HepG2 (cell line): ENCODE measurements around the gene FAM114A2. TPM values are rescaled to one million over a fixed set of nuclear protein-coding genes. Genes with fewer than 3 reads are reported as not detected.

ENCODE experiments used
- ESRRA ChIP-seq: sonication (generic); formaldehyde crosslinking; IDR thresholded peaks from 2 replicates; pipeline ENCODE4 v1.5.1; 2020; ENCODE audit warnings: mild to moderate bottlenecking, low read depth, missing genetic modification reagents
- MATR3 ChIP-seq: sonication (generic); formaldehyde crosslinking; IDR thresholded peaks from 2 replicates; pipeline ENCODE4 v1.4.0; 2020; ENCODE audit warnings: missing genetic modification reagents
- RXRA ChIP-seq: sonication (generic); formaldehyde crosslinking; IDR thresholded peaks from 2 replicates; pipeline ENCODE4 v1.5.1; 2020; ENCODE audit warnings: missing genetic modification reagents
- ZNF432 ChIP-seq: sonication (generic); formaldehyde crosslinking; IDR thresholded peaks from 2 replicates; pipeline ENCODE4 v1.5.0; 2020; ENCODE audit warnings: missing genetic modification reagents, mild to moderate bottlenecking, borderline replicate concordance
- ZNF598 ChIP-seq: sonication (generic); formaldehyde crosslinking; IDR thresholded peaks from 2 replicates; pipeline ENCODE4 v1.5.1; 2020; ENCODE audit warnings: mild to moderate bottlenecking, missing genetic modification reagents, borderline replicate concordance
- polyA plus RNA-seq, 8 experiments: library from polyadenylated mRNA; depleted of rRNA in 3 of 8; stranded (reverse) in 7 of 8; unstranded in 1 of 8; fragments of >200 nt; fragmentation: Illumina TruSeq in 4 of 8; extraction: Trizol in 4 of 8; gene quantifications; 2 replicates each; pipeline versions ENCODE4 v1.2.1 to v1.2.3, GENCODE V29; 2011 to 2016; ENCODE audit warnings: low read depth in 4 of 8, missing spikeins in 1 of 8, mixed read lengths in 1 of 8; ENCODE audit not compliant: insufficient read depth in 1 of 8
- total RNA-seq, 5 experiments: library from RNA; depleted of rRNA; stranded (reverse); fragments of >200 nt; fragmentation: Illumina TruSeq; extraction: Trizol; gene quantifications; 2 replicates each; pipeline ENCODE4 v1.2.3, GENCODE V29; 2016; ENCODE audit warnings: low read depth in 1 of 5
- TF ChIP-seq, protein P1 (sequence below), 2 experiments: sonication (generic) in 1 of 2; formaldehyde crosslinking in 1 of 2; IDR thresholded peaks; 2 replicates each; pipeline versions ENCODE4 v1.6.1 to v1.9.0; 2014 to 2022; ENCODE audit warnings: antibody characterized with exemption in 1 of 2, borderline replicate concordance in 1 of 2, inconsistent platforms in 1 of 2, low read depth in 1 of 2, missing genetic modification reagents in 1 of 2
- TF ChIP-seq, protein P2 (sequence below): sonication (generic); formaldehyde crosslinking; IDR thresholded peaks from 2 replicates; pipeline ENCODE4 v1.8.1; 2022; ENCODE audit warnings: low read depth, mild to moderate bottlenecking, missing genetic modification reagents
- TF ChIP-seq, protein P3 (sequence below): sonication (generic); formaldehyde crosslinking; IDR thresholded peaks from 2 replicates; pipeline ENCODE4 v1.5.1; 2020; ENCODE audit warnings: mild to moderate bottlenecking, missing genetic modification reagents, moderate library complexity
- TF ChIP-seq, protein P4 (sequence below): sonication (generic); formaldehyde crosslinking; IDR thresholded peaks from 2 replicates; pipeline ENCODE4 v1.5.0; 2020; ENCODE audit warnings: missing genetic modification reagents
- TF ChIP-seq, protein P5 (sequence below): sonication (generic); formaldehyde crosslinking; IDR thresholded peaks from 2 replicates; pipeline ENCODE4 v1.4.0; 2020; ENCODE audit warnings: missing genetic modification reagents

The FAM114A2 gene
- total and polyA plus RNA-seq, 2 of the 13 experiments (the other 11 are each of a cell fraction or from before 2014, with no cell fraction given): 6.9 to 11.4 TPM

DNA sequence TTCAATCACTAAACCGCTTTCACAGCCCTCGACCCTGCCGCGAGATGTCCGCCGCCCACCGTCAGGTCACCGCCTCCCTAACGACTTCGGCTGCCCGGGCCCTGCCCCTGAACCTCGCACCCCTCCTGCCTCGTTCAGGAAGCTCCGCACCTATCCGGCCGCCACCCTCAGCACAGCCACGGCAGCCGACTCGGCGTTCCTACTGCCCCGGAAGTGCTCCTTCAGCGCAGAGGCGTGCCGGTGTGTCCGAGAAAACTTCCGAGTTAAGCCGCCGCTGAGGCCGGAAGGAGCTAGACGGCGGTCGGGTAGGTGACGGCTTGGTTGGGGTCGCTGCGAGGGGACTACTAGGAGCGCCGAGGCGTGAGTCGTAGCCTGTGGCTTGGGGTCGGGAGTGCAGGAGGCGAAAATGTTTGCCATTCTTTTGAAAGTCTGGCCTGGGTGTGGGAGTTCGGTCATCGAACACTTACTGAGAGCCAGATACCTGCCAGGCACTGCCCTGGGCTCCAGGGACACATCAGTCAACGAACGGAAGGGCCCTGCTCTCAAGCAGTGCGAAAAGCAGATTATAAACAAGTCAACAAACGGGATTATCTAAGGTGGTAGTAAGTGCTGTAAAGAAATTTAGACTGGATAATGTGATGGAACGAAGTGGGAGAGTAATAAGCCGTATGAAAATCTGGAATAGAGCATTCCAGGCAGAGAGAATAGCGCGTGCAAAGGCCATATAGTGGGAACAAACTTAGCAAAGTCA, at the start of gene FAM114A2, which contains the start of gene MFAP3 (continued):
- TF ChIP-seq, protein P1, sequence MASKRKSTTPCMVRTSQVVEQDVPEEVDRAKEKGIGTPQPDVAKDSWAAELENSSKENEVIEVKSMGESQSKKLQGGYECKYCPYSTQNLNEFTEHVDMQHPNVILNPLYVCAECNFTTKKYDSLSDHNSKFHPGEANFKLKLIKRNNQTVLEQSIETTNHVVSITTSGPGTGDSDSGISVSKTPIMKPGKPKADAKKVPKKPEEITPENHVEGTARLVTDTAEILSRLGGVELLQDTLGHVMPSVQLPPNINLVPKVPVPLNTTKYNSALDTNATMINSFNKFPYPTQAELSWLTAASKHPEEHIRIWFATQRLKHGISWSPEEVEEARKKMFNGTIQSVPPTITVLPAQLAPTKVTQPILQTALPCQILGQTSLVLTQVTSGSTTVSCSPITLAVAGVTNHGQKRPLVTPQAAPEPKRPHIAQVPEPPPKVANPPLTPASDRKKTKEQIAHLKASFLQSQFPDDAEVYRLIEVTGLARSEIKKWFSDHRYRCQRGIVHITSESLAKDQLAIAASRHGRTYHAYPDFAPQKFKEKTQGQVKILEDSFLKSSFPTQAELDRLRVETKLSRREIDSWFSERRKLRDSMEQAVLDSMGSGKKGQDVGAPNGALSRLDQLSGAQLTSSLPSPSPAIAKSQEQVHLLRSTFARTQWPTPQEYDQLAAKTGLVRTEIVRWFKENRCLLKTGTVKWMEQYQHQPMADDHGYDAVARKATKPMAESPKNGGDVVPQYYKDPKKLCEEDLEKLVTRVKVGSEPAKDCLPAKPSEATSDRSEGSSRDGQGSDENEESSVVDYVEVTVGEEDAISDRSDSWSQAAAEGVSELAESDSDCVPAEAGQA (IDR thresholded peaks at IDR 0.05; ENCODE audit: low read depth): peak; percentile 87
- TF ChIP-seq, protein P1 (CRISPR knock-in tag; IDR thresholded peaks at IDR 0.05; ENCODE audit: borderline replicate concordance): no peak
- TF ChIP-seq, protein P2, sequence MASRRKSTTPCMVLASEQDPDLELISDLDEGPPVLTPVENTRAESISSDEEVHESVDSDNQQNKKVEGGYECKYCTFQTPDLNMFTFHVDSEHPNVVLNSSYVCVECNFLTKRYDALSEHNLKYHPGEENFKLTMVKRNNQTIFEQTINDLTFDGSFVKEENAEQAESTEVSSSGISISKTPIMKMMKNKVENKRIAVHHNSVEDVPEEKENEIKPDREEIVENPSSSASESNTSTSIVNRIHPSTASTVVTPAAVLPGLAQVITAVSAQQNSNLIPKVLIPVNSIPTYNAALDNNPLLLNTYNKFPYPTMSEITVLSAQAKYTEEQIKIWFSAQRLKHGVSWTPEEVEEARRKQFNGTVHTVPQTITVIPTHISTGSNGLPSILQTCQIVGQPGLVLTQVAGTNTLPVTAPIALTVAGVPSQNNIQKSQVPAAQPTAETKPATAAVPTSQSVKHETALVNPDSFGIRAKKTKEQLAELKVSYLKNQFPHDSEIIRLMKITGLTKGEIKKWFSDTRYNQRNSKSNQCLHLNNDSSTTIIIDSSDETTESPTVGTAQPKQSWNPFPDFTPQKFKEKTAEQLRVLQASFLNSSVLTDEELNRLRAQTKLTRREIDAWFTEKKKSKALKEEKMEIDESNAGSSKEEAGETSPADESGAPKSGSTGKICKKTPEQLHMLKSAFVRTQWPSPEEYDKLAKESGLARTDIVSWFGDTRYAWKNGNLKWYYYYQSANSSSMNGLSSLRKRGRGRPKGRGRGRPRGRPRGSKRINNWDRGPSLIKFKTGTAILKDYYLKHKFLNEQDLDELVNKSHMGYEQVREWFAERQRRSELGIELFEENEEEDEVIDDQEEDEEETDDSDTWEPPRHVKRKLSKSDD (CRISPR knock-in tag): peak; percentile 89
- TF ChIP-seq ZNF598 (CRISPR knock-in tag) (peak; percentile 97; the same call in 1 of the 2 replicates), MATR3 (CRISPR knock-in tag) (no peak), ZNF432 (CRISPR knock-in tag) (no peak), ESRRA (CRISPR knock-in tag) (peak; percentile 40; the same call in 1 of the 2 replicates), RXRA (CRISPR knock-in tag) (peak; percentile 73; the same call in 1 of the 2 replicates)
- TF ChIP-seq, protein P3, sequence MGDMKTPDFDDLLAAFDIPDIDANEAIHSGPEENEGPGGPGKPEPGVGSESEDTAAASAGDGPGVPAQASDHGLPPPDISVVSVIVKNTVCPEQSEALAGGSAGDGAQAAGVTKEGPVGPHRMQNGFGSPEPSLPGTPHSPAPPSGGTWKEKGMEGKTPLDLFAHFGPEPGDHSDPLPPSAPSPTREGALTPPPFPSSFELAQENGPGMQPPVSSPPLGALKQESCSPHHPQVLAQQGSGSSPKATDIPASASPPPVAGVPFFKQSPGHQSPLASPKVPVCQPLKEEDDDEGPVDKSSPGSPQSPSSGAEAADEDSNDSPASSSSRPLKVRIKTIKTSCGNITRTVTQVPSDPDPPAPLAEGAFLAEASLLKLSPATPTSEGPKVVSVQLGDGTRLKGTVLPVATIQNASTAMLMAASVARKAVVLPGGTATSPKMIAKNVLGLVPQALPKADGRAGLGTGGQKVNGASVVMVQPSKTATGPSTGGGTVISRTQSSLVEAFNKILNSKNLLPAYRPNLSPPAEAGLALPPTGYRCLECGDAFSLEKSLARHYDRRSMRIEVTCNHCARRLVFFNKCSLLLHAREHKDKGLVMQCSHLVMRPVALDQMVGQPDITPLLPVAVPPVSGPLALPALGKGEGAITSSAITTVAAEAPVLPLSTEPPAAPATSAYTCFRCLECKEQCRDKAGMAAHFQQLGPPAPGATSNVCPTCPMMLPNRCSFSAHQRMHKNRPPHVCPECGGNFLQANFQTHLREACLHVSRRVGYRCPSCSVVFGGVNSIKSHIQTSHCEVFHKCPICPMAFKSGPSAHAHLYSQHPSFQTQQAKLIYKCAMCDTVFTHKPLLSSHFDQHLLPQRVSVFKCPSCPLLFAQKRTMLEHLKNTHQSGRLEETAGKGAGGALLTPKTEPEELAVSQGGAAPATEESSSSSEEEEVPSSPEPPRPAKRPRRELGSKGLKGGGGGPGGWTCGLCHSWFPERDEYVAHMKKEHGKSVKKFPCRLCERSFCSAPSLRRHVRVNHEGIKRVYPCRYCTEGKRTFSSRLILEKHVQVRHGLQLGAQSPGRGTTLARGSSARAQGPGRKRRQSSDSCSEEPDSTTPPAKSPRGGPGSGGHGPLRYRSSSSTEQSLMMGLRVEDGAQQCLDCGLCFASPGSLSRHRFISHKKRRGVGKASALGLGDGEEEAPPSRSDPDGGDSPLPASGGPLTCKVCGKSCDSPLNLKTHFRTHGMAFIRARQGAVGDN (CRISPR knock-in tag): peak; percentile 99
- TF ChIP-seq, protein P4, sequence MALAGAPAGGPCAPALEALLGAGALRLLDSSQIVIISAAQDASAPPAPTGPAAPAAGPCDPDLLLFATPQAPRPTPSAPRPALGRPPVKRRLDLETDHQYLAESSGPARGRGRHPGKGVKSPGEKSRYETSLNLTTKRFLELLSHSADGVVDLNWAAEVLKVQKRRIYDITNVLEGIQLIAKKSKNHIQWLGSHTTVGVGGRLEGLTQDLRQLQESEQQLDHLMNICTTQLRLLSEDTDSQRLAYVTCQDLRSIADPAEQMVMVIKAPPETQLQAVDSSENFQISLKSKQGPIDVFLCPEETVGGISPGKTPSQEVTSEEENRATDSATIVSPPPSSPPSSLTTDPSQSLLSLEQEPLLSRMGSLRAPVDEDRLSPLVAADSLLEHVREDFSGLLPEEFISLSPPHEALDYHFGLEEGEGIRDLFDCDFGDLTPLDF (CRISPR knock-in tag): no peak
- TF ChIP-seq, protein P5, sequence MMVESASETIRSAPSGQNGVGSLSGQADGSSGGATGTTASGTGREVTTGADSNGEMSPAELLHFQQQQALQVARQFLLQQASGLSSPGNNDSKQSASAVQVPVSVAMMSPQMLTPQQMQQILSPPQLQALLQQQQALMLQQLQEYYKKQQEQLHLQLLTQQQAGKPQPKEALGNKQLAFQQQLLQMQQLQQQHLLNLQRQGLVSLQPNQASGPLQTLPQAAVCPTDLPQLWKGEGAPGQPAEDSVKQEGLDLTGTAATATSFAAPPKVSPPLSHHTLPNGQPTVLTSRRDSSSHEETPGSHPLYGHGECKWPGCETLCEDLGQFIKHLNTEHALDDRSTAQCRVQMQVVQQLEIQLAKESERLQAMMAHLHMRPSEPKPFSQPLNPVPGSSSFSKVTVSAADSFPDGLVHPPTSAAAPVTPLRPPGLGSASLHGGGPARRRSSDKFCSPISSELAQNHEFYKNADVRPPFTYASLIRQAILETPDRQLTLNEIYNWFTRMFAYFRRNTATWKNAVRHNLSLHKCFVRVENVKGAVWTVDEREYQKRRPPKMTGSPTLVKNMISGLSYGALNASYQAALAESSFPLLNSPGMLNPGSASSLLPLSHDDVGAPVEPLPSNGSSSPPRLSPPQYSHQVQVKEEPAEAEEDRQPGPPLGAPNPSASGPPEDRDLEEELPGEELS: no peak
